Stomach (tissue), 4 donors: Measurements from ENCODE around the gene HMX1.
A peak's percentile ranks its signal among the peaks of the same experiment; 100 is the strongest.

Experiments used
- EP300 ChIP-seq: sonication (generic); formaldehyde crosslinking; IDR thresholded peaks from one replicate; pipeline ENCODE4 v1.6.1; 2017; ENCODE audit warnings: antibody characterized with exemption
- POLR2A ChIP-seq, 4 donors: fragments of 450-650 bp; IDR thresholded peaks; one replicate each; pipeline ENCODE4 v1.6.1; 2016; ENCODE audit warnings: antibody characterized with exemption in 4 of 4, control low read depth in 2 of 4, mild to moderate bottlenecking in 1 of 4, moderate library complexity in 1 of 4
- POLR2AphosphoS5 ChIP-seq, 3 donors: sonication (generic); formaldehyde crosslinking; IDR thresholded peaks; one replicate each; pipeline ENCODE4 v1.6.1; 2016; ENCODE audit warnings: antibody characterized with exemption in 3 of 3

DNA sequence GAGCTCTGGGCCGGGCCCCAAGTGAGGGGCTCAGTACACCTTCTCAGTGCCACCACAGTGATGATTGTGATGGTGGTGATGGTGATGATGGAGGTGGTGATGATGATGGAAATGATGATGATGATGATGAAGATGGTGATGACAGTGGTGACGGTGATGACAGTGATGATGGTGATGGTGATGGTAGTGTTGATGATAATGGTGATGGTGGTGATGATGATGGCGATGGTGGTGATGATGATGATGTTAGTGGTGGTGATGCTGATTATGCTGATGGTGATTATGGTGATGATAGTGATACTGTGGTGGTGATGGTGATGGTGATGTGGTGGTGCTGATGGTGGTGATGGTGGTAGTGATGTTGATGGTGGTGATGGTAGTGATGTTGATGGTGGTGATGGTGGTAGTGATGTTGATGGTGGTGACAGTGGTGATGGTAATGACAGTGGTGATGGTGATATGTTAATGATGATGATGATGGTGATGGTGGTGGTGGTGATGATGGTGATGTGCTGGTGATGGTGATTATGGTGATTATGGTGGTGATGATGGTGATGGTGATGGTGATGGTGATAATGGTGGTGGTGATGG lies 29.9 kb downstream of the HMX1 start:
- TF ChIP-seq EP300 (no peak), POLR2A (IDR thresholded peaks at IDR 0.05) (peak in 1 of 4 donors; percentile 24), POLR2AphosphoS5 (IDR thresholded peaks at IDR 0.05) (no peak)
